GM12878 (cell line): ENCODE results near the gene ST13. TPM values are rescaled to one million over a fixed set of nuclear protein-coding genes. Genes with fewer than 3 reads are reported as not detected.

ENCODE experiments used
- ATAC-seq: fragments of 200-7000 bp; cut with Tn5 transposase; 3 replicates; pipeline ENCODE4 v1.9.1; 2020; ENCODE audit warnings: mild to moderate bottlenecking, moderate library complexity
- BruUV-seq: library from RNA; stranded (reverse); fragments of 400-500 nt; replicated peaks from 2 replicates; lab custom pipeline; 2021; lab: Mats Ljungman, UMichigan
- CTCF ChIA-PET: fragments of 300-600 bp; sonication (Branson Sonifier 250); formaldehyde crosslinking; extraction: SDS; loops from one replicate; lab custom pipeline; 2021; ENCODE audit warnings: inconsistent platforms; lab: Yijun Ruan, JAX
- POLR2A ChIA-PET: fragments of 350-600 bp; formaldehyde crosslinking; extraction: SDS; loops from one replicate; lab custom pipeline; 2021; ENCODE audit warnings: inconsistent platforms; lab: Charles Lee
- RAD21 ChIA-PET: fragments of 300-600 bp; sonication (Branson Sonifier 250); formaldehyde crosslinking; loops from one replicate; lab custom pipeline; 2023; ENCODE audit warnings: antibody characterized with exemption; ENCODE audit not compliant: unreplicated experiment; lab: Charles Lee
- SMC1A ChIA-PET: fragments of 300-600 bp; sonication (Branson Sonifier 250); formaldehyde crosslinking; loops from one replicate; lab custom pipeline; 2023; ENCODE audit not compliant: unreplicated experiment, uncharacterized antibody; lab: Charles Lee
- DNase-seq: peaks from one replicate; pipeline ENCODE4 v3.0.0-alpha.2; 2011; ENCODE audit warnings: low read depth, low spot score
- FAIRE-seq: peaks from 3 replicates; lab custom pipeline; 2011; peaks lifted over from hg19 to GRCh38; lab: Jason Lieb, UNC
- H2AFZ ChIP-seq: 2 replicates; pipeline ENCODE4 v1.6.0; 2011; ENCODE audit warnings: low read depth, low read length, control low read depth; ENCODE audit not compliant: control insufficient read depth
- H3K27ac ChIP-seq: 2 replicates; pipeline ENCODE4 v1.5.1; 2011; ENCODE audit warnings: control low read depth; ENCODE audit not compliant: control insufficient read depth, insufficient read depth
- H3K27me3 ChIP-seq, 2 experiments: replicated peaks in 1 of 2; 2 replicates each; pipeline versions ENCODE4 v1.6.0 to v1.6.1; 2011; ENCODE audit warnings: low read length in 1 of 2; ENCODE audit not compliant: control insufficient read depth in 2 of 2, insufficient read depth in 2 of 2
- H3K36me3 ChIP-seq, 2 experiments: 2 replicates each; pipeline ENCODE4 v1.5.1; 2011; ENCODE audit warnings: low read length in 1 of 2; ENCODE audit not compliant: control insufficient read depth in 2 of 2, insufficient read depth in 2 of 2
- H3K4me1 ChIP-seq: 2 replicates; pipeline ENCODE4 v1.6.1; 2011; ENCODE audit warnings: mild to moderate bottlenecking, low read length, moderate library complexity, mixed read lengths; ENCODE audit not compliant: control insufficient read depth, insufficient read depth
- H3K4me2 ChIP-seq: 2 replicates; pipeline ENCODE4 v1.6.0; 2011; ENCODE audit warnings: control low read depth; ENCODE audit not compliant: control insufficient read depth, insufficient read depth
- H3K4me3 ChIP-seq: fragments of 200-600 bp; sonication (generic); 2 replicates; pipeline ENCODE4 v1.5.1; 2016
- H3K79me2 ChIP-seq: 2 replicates; pipeline ENCODE4 v1.6.0; 2011; ENCODE audit warnings: low read length; ENCODE audit not compliant: control insufficient read depth, insufficient read depth
- H3K9ac ChIP-seq: 2 replicates; pipeline ENCODE4 v1.8.0; 2011; ENCODE audit warnings: low read length, control low read depth, mixed read lengths; ENCODE audit not compliant: control insufficient read depth, insufficient read depth
- H3K9me3 ChIP-seq: replicated peaks from 3 replicates; pipeline ENCODE4 v1.5.1; 2011; ENCODE audit warnings: mild to moderate bottlenecking, low read length; ENCODE audit not compliant: control insufficient read depth, insufficient read depth
- H4K20me1 ChIP-seq: 2 replicates; pipeline ENCODE4 v1.6.0; 2011; ENCODE audit not compliant: control insufficient read depth, insufficient read depth
- BCLAF1 ChIP-seq: fragments of 450-650 bp; IDR thresholded peaks from 2 replicates; pipeline ENCODE4 v1.6.1; 2017; ENCODE audit warnings: antibody characterized with exemption, mild to moderate bottlenecking, moderate library complexity
- CEBPB ChIP-seq, 2 experiments: fragments of 150-350 bp in 1 of 2; IDR thresholded peaks; 2 replicates each; pipeline ENCODE4 v1.6.1; 2012 to 2014; ENCODE audit warnings: low read depth in 2 of 2, low read length in 2 of 2, borderline replicate concordance in 1 of 2, inconsistent platforms in 1 of 2
- ESRRA ChIP-seq: IDR thresholded peaks from 2 replicates; pipeline ENCODE4 v1.6.1; 2012; ENCODE audit warnings: mild to moderate bottlenecking, low read length, improper control_type of control experiment
- GABPA ChIP-seq: IDR thresholded peaks from 2 replicates; pipeline ENCODE4 v1.6.1; 2014; ENCODE audit warnings: antibody characterized with exemption, low read depth, mild to moderate bottlenecking, inconsistent platforms
- IKZF1 ChIP-seq: fragments of 450-650 bp; conservative IDR thresholded peaks from 2 replicates; pipeline ENCODE4 v1.6.1; 2017; ENCODE audit warnings: antibody characterized with exemption, mild to moderate bottlenecking
- JUNB ChIP-seq: IDR thresholded peaks from 2 replicates; pipeline ENCODE4 v1.6.1; 2016; ENCODE audit warnings: antibody characterized with exemption, mild to moderate bottlenecking
- NFIC ChIP-seq: IDR thresholded peaks from 2 replicates; pipeline ENCODE4 v1.6.1; 2012; ENCODE audit warnings: low read depth, mild to moderate bottlenecking, inconsistent platforms, low read length, moderate library complexity
- NFXL1 ChIP-seq: fragments of 450-650 bp; IDR thresholded peaks from 2 replicates; pipeline ENCODE4 v1.6.1; 2017; ENCODE audit warnings: antibody characterized with exemption, mild to moderate bottlenecking, borderline replicate concordance
- NR2C2 ChIP-seq: IDR thresholded peaks from 2 replicates; pipeline ENCODE4 v1.6.1; 2011; ENCODE audit warnings: borderline replicate concordance, low read depth; ENCODE audit not compliant: control insufficient read depth, insufficient read length
- POLR2AphosphoS5 ChIP-seq: IDR thresholded peaks from 2 replicates; pipeline ENCODE4 v1.6.1; 2011; ENCODE audit warnings: mild to moderate bottlenecking, low read length, inconsistent platforms
- RFX5 ChIP-seq: IDR thresholded peaks from 2 replicates; pipeline ENCODE4 v1.6.1; 2011; ENCODE audit warnings: low read depth, low read length, improper control_type of control experiment
- SMAD5 ChIP-seq: IDR thresholded peaks from 2 replicates; pipeline ENCODE4 v1.6.1; 2016; ENCODE audit warnings: antibody characterized with exemption, low read depth
- SUZ12 ChIP-seq: fragments of 200-600 bp; sonication (generic); IDR thresholded peaks from one replicate; pipeline ENCODE4 v1.6.1; 2018; ENCODE audit warnings: antibody characterized with exemption, mild to moderate bottlenecking; ENCODE audit not compliant: unreplicated experiment
- TCF12 ChIP-seq: IDR thresholded peaks from 2 replicates; pipeline ENCODE4 v1.6.1; 2011; ENCODE audit warnings: low read depth, mild to moderate bottlenecking, low read length
- YY1 ChIP-seq: IDR thresholded peaks from 2 replicates; pipeline ENCODE4 v1.6.1; 2011; ENCODE audit warnings: low read depth, mild to moderate bottlenecking, low read length
- ZBTB40 ChIP-seq: fragments of 450-650 bp; IDR thresholded peaks from 2 replicates; pipeline ENCODE4 v1.6.1; 2016; ENCODE audit warnings: mild to moderate bottlenecking, moderate library complexity, borderline replicate concordance
- ZNF207 ChIP-seq: fragments of 450-650 bp; IDR thresholded peaks from 2 replicates; pipeline ENCODE4 v1.6.1; 2014; ENCODE audit warnings: antibody characterized with exemption, mild to moderate bottlenecking, borderline replicate concordance
- ZNF24 ChIP-seq: fragments of 450-650 bp; IDR thresholded peaks from 2 replicates; pipeline ENCODE4 v1.6.1; 2017; ENCODE audit warnings: antibody characterized with exemption, mild to moderate bottlenecking
- WGBS: methylation state at CpG from one replicate; pipeline ENCODE4 v1.1.6; 2016; ENCODE audit warnings: low lambda C conversion rate; ENCODE audit not compliant: insufficient replicate concordance, insufficient coverage; ENCODE audit errors: missing lambda C conversion rate; 5-methylcytosine and 5-hydroxymethylcytosine counted together
- in situ Hi-C: fragments of 300-500 bp; cut with MboI; formaldehyde crosslinking; loops from 9 replicates; pipeline ENCODE4 v1.14.3; 2018; ENCODE audit warnings: mixed read lengths
- intact Hi-C: fragments of 100-400 bp; cut with micrococcal nuclease; formaldehyde crosslinking; loops from one replicate; pipeline ENCODE4 v1.14.2; 2022; ENCODE audit not compliant: unreplicated experiment
- polyA plus RNA-seq, 11 experiments: library from polyadenylated mRNA; depleted of rRNA in 4 of 11; unstranded in 6 of 11; stranded (reverse) in 5 of 11; fragments of >200 nt; fragmentation: Nextera tagmentation in 4 of 11; fragmentation: Illumina TruSeq in 1 of 11; extraction: Ambion mirVana in 4 of 11; extraction: Trizol in 1 of 11; gene quantifications; 1 replicate in 1 of 11; 2 replicates in 10 of 11; pipeline versions ENCODE4 v1.2.1 to v1.2.3, GENCODE V29; 2011 to 2016; ENCODE audit warnings: inconsistent platforms in 2 of 11, missing spikeins in 2 of 11, low read depth in 1 of 11
- total RNA-seq, 4 experiments: library from RNA; depleted of rRNA in 3 of 4; stranded (reverse); fragments of >200 nt in 3 of 4; fragmentation: Illumina TruSeq in 1 of 4; extraction: Trizol in 1 of 4; gene quantifications; 2 replicates each; pipeline versions ENCODE4 v1.2.1 to v1.2.3, GENCODE V29; 2013 to 2021

The ST13 gene
- total and polyA plus RNA-seq, 10 of the 15 experiments (the other 5 are each of a cell fraction or from before 2014, with no cell fraction given): 52.5 to 286 (median 181) TPM

GRCh38 chr22:40789131-40789530 is 67.3 kb downstream of the ST13 start (continued):
- TF ChIP-seq ZBTB40 (no peak), IKZF1 (no peak), TCF12 (no peak), NFIC (no peak), JUNB (no peak), ZNF207 (no peak), POLR2AphosphoS5 (no peak), ZNF24 (no peak), CEBPB (IDR thresholded peaks at IDR 0.05; ENCODE audit: borderline replicate concordance in 1 of 2, low read depth in 2 of 2, low read length in 2 of 2) (no peak)

- ChIA-PET POLR2A (interaction anchor here (0.6 kb wide), 1 partner anchor 161 kb away, joined by 3 read pairs; no protein-coding TSS in a partner anchor), SMC1A (no interaction called here)
- TF ChIP-seq GABPA: no peak
- no peak for TF ChIP-seq BCLAF1
- TF ChIP-seq SUZ12: no peak
- TF ChIP-seq YY1: no peak
- TF ChIP-seq NFXL1: no peak
- TF ChIP-seq RFX5: no peak
- TF ChIP-seq NR2C2: no peak
- no peak for TF ChIP-seq ESRRA
- no peak for TF ChIP-seq SMAD5
Observed at GRCh38 chr22:40782521-40782920, 73.9 kb downstream of the ST13 start.

More at GRCh38 chr22:40782521-40782920, 73.9 kb downstream of the ST13 start:
- peaks cover 2 to 9% of the 10 kb centered on the region in 2 experiments for H3K36me3 ChIP-seq
- FAIRE-seq (no peak), ATAC-seq (no peak), DNase-seq (no peak)
- H3K27ac ChIP-seq: no peak overlapping the region
- no peaks in the 10 kb centered on the region for H4K20me1 ChIP-seq
- ChIA-PET CTCF (no interaction called here), RAD21 (no interaction called here)
- intact Hi-C loops (no loop called here), in situ Hi-C loops (no loop called here)
- H2AFZ ChIP-seq: no peak overlapping the region
- H3K4me3 ChIP-seq: no peak overlapping the region
- H3K9me3 ChIP-seq: no peaks in the 10 kb centered on the region
- H3K9ac ChIP-seq: no peak overlapping the region
- H3K79me2 ChIP-seq: no peaks in the 10 kb centered on the region
- H3K4me1 ChIP-seq: no peaks in the 10 kb centered on the region
- no TSS peak for BruUV-seq
- H3K4me2 ChIP-seq: no peak overlapping the region
- 84% methylated on average over 3 of the region's 3 CpGs for WGBS
- H3K27me3 ChIP-seq: no peaks in the 10 kb centered on the region
